ENCODE data around the gene ZNF594.

The ZNF594 gene

DNA sequence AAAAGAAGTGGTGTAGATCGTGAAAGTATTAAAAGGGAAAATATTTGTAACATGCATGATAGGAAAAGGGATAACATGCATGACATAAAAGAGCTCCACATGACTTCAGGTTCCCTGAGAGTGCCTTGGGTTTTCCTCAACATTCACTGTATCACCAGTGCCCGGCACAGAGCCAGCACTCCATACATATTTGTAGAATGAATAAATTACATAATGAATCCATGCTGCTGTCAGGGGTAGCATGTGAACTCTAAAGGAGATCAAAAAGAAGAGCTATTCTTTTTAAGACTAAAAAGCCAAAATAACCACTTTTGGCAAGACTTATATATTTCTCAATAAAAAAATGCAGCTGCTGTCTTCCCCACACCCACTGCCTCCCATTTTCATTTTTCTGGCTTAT lies 2.7 kb upstream of the ZNF594 start:
- Histone ChIP-seq H2BK120ac (ENCODE audit: low read depth, low read length) (no peak overlapping the region), H3K23ac (ENCODE audit: low read length) (no peak overlapping the region), H3K56ac (ENCODE audit: low read length) (no peak overlapping the region), H4K8ac (ENCODE audit: low read depth, low read length) (no peak overlapping the region), H3K4me1 (ENCODE audit: control insufficient read depth, low read depth, low read length) (no peaks in the 10 kb centered on the region), H3K4ac (ENCODE audit: low read depth, low read length) (no peak overlapping the region), H3K4me3 (ENCODE audit: low read length) (no peak overlapping the region), H3K9ac (ENCODE audit: low read length) (no peak overlapping the region), H3K36me3 (ENCODE audit: control insufficient read depth, insufficient read depth, low read length) (no peaks in the 10 kb centered on the region), H2AK5ac (ENCODE audit: low read length) (no peak overlapping the region), H3K79me1 (ENCODE audit: low read length) (peaks cover 4% of the 10 kb centered on the region), H3K27me3 (ENCODE audit: insufficient read depth, low read length, poor library complexity) (no peaks in the 10 kb centered on the region), H4K5ac (ENCODE audit: low read length) (no peak overlapping the region), H2BK15ac (replicated peaks; ENCODE audit: low read depth) (no peak overlapping the region), H3K18ac (ENCODE audit: low read length) (no peak overlapping the region), H2BK5ac (ENCODE audit: low read length) (no peak overlapping the region), H3K27ac (ENCODE audit: low read depth, low read length) (no peak overlapping the region), H3K4me2 (ENCODE audit: low read length) (no peak overlapping the region), H3K79me2 (ENCODE audit: control insufficient read depth, insufficient read depth, low read length) (no peaks in the 10 kb centered on the region)
- no peak for DNase-seq
- 100% methylated on average over 1 of the region's 2 CpGs for WGBS (ENCODE audit: extremely low coverage, insufficient coverage, low lambda C conversion rate)

DNA sequence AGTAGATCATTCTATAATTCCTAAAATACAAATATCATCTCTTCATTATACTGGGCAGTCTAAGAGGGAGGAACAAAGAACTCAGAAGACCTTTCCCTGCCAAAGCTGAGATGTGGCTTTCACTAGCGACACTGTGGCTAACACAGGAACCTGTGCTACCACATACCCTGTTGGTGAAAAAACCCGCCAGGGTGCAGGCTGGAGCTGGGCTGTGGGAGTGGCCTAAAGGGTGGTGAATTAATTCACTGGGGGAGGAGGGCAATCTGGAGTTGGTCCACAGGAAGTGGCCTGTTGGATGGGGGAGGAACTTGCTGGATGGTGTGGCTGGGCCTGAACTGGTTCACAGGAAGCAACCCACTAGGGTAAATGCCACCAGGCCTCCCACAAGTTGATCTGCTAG lies 7.4 kb downstream of the ZNF594 start:
- H3K4me2 ChIP-seq (ENCODE audit: low read length): no peak overlapping the region
- H3K4ac ChIP-seq (ENCODE audit: low read depth, low read length): no peak overlapping the region
- H3K18ac ChIP-seq (ENCODE audit: low read length): no peak overlapping the region
- no peaks in the 10 kb centered on the region for H3K4me1 ChIP-seq (ENCODE audit: control insufficient read depth, low read depth, low read length)
- H3K79me2 ChIP-seq (ENCODE audit: control insufficient read depth, insufficient read depth, low read length): no peaks in the 10 kb centered on the region
- H3K27ac ChIP-seq (ENCODE audit: low read depth, low read length): no peak overlapping the region
- H2BK120ac ChIP-seq (ENCODE audit: low read depth, low read length): no peak overlapping the region
- H3K4me3 ChIP-seq (ENCODE audit: low read length): peak overlapping the region; percentile 38
- H2BK5ac ChIP-seq (ENCODE audit: low read length): no peak overlapping the region
- H2BK15ac ChIP-seq (replicated peaks; ENCODE audit: low read depth): no peak overlapping the region
- no peak overlapping the region for H3K56ac ChIP-seq (ENCODE audit: low read length)
- no peak for DNase-seq
- no peak overlapping the region for H3K9ac ChIP-seq (ENCODE audit: low read length)
- H3K36me3 ChIP-seq (ENCODE audit: control insufficient read depth, insufficient read depth, low read length): peaks cover 11% of the 10 kb centered on the region
- H2AK5ac ChIP-seq (ENCODE audit: low read length): no peak overlapping the region
- H4K5ac ChIP-seq (ENCODE audit: low read length): no peak overlapping the region
- H3K27me3 ChIP-seq (ENCODE audit: insufficient read depth, low read length, poor library complexity): no peaks in the 10 kb centered on the region
- no CpG with 5 or more reads among the region's 2 CpGs for WGBS (ENCODE audit: extremely low coverage, insufficient coverage, low lambda C conversion rate)
- no peaks in the 10 kb centered on the region for H3K79me1 ChIP-seq (ENCODE audit: low read length)
- H4K8ac ChIP-seq (ENCODE audit: low read depth, low read length): no peak overlapping the region
- H3K23ac ChIP-seq (ENCODE audit: low read length): no peak overlapping the region

DNA sequence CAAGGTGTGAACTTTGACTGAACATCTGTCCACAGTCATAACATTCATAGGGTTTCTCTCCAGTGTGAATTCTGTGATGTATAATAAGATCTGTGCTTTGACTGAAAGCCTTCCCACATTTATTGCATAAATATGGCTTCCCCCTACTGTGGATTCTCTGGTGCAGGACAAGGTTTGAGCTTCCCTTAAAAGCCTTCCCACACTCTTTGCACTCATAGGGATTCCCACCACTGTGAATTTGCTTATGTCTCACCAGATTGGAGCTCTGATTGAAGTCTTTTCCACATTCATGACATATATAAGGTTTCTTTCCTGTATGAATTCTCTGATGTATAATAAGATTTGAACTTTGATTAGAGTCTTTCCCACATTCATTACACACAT lies 8.3 kb downstream of the ZNF594 start:
- no peak overlapping the region for H2BK120ac ChIP-seq (ENCODE audit: low read depth, low read length)
- no peak overlapping the region for H4K5ac ChIP-seq (ENCODE audit: low read length)
- no peak overlapping the region for H3K4me2 ChIP-seq (ENCODE audit: low read length)
- H2AK5ac ChIP-seq (ENCODE audit: low read length): no peak overlapping the region
- no peak overlapping the region for H3K4ac ChIP-seq (ENCODE audit: low read depth, low read length)
- no peak overlapping the region for H3K56ac ChIP-seq (ENCODE audit: low read length)
- no peak for DNase-seq
- H3K27me3 ChIP-seq (ENCODE audit: insufficient read depth, low read length, poor library complexity): no peaks in the 10 kb centered on the region
- peak overlapping the region; percentile 28 for H3K4me3 ChIP-seq (ENCODE audit: low read length)
- H3K9ac ChIP-seq (ENCODE audit: low read length): no peak overlapping the region
- peaks cover 11% of the 10 kb centered on the region for H3K36me3 ChIP-seq (ENCODE audit: control insufficient read depth, insufficient read depth, low read length)
- no peak overlapping the region for H2BK5ac ChIP-seq (ENCODE audit: low read length)
- no peak overlapping the region for H2BK15ac ChIP-seq (replicated peaks; ENCODE audit: low read depth)
- H3K27ac ChIP-seq (ENCODE audit: low read depth, low read length): no peak overlapping the region
- no peaks in the 10 kb centered on the region for H3K79me1 ChIP-seq (ENCODE audit: low read length)
- H3K4me1 ChIP-seq (ENCODE audit: control insufficient read depth, low read depth, low read length): no peaks in the 10 kb centered on the region
- H3K79me2 ChIP-seq (ENCODE audit: control insufficient read depth, insufficient read depth, low read length): no peaks in the 10 kb centered on the region
- H3K23ac ChIP-seq (ENCODE audit: low read length): no peak overlapping the region
- no peak overlapping the region for H4K8ac ChIP-seq (ENCODE audit: low read depth, low read length)
- H3K18ac ChIP-seq (ENCODE audit: low read length): no peak overlapping the region

DNA sequence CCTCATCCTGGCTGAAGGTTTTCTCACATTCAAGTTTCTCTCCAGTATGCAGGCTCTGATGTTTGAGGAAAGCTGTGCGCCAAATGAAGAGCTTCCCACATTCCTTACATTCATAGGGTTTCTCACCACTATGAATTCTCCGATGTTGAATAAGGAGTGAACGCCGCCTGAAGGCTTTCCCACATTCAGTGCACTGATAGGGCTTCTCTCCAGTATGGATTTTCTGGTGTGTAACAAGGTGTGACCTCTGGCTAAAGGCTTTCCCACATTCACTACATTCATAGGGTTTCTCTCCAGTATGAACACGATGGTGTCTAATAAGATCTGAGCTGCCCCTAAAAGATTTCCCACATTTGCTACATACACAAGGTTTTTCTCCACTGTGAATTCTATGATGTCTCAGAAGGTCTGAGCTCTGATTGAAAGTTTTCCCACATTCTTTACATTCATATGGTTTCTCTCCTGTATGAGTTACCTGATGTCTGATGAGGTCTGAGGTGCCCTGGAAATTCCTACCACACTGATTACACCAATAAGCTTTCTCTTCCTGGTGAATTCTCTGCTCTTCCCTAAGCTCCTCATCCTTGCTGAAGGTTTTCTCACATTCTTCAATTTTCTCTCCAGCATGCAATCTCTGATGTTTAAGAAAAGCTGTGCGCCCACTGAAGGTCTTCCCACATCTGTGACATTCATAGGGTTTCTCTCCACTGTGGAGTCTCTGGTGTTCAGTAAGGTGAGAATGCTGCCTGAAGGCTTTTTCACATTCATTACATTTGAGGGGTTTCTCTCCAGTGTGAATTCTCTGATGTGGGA lies 8.9 kb downstream of the ZNF594 start:
- H3K79me1 ChIP-seq (ENCODE audit: low read length): no peaks in the 10 kb centered on the region
- no peaks in the 10 kb centered on the region for H3K4me1 ChIP-seq (ENCODE audit: control insufficient read depth, low read depth, low read length)
- no peak overlapping the region for H4K8ac ChIP-seq (ENCODE audit: low read depth, low read length)
- DNase-seq: no peak
- H3K18ac ChIP-seq (ENCODE audit: low read length): no peak overlapping the region
- H3K36me3 ChIP-seq (ENCODE audit: control insufficient read depth, insufficient read depth, low read length): peaks cover 11% of the 10 kb centered on the region
- no peak overlapping the region for H2BK5ac ChIP-seq (ENCODE audit: low read length)
- no peak overlapping the region for H2AK5ac ChIP-seq (ENCODE audit: low read length)
- H2BK15ac ChIP-seq (replicated peaks; ENCODE audit: low read depth): no peak overlapping the region
- no peak overlapping the region for H3K4ac ChIP-seq (ENCODE audit: low read depth, low read length)
- no peak overlapping the region for H3K9ac ChIP-seq (ENCODE audit: low read length)
- H3K27me3 ChIP-seq (ENCODE audit: insufficient read depth, low read length, poor library complexity): no peaks in the 10 kb centered on the region
- H3K23ac ChIP-seq (ENCODE audit: low read length): no peak overlapping the region
- H2BK120ac ChIP-seq (ENCODE audit: low read depth, low read length): no peak overlapping the region
- H3K4me3 ChIP-seq (ENCODE audit: low read length): peak overlapping the region; percentile 33
- no peak overlapping the region for H3K56ac ChIP-seq (ENCODE audit: low read length)
- no peaks in the 10 kb centered on the region for H3K79me2 ChIP-seq (ENCODE audit: control insufficient read depth, insufficient read depth, low read length)
- WGBS (ENCODE audit: extremely low coverage, insufficient coverage, low lambda C conversion rate): no CpG with 5 or more reads among the region's 6 CpGs
- H3K27ac ChIP-seq (ENCODE audit: low read depth, low read length): no peak overlapping the region
- H4K5ac ChIP-seq (ENCODE audit: low read length): no peak overlapping the region
- no peak overlapping the region for H3K4me2 ChIP-seq (ENCODE audit: low read length)

DNA sequence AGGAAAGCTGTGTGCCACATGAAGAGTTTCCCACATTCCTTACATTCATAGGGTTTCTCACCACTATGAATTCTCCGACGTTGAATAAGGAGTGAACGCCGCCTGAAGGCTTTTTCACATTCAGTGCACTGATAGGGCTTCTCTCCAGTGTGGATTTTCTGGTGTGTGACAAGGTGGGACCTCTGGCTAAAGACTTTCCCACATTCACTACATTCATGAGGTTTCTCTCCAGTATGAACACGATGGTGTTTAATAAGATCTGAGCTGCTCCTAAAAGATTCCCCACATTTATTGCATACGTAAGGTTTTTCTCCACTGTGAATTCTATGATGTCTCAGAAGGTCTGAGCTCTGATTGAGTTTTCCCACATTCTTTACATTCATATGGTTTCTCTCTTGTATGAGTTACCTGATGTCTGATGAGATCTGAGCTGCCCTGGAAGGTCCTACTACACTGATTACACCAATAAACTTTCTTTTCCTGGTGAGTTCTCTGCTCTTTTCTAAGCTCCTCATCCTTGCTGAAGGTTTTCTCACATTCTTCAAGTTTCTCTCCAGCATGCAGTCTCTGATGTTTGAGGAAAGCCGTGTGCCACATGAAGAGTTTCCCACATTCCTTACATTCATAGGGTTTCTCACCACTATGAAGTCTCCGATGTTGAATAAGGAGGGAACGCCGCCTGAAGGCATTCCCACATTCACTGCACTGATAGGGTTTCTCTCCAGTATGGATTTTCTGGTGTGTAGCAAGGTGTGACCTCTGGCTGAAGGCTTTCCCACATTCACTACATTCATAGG lies 10.0 kb downstream of the ZNF594 start:
- H3K27me3 ChIP-seq (ENCODE audit: insufficient read depth, low read length, poor library complexity): no peaks in the 10 kb centered on the region
- no peak overlapping the region for H2BK120ac ChIP-seq (ENCODE audit: low read depth, low read length)
- no peak overlapping the region for H3K56ac ChIP-seq (ENCODE audit: low read length)
- DNase-seq: no peak
- H3K18ac ChIP-seq (ENCODE audit: low read length): no peak overlapping the region
- no peak overlapping the region for H4K8ac ChIP-seq (ENCODE audit: low read depth, low read length)
- H4K5ac ChIP-seq (ENCODE audit: low read length): no peak overlapping the region
- no peak overlapping the region for H3K27ac ChIP-seq (ENCODE audit: low read depth, low read length)
- H3K36me3 ChIP-seq (ENCODE audit: control insufficient read depth, insufficient read depth, low read length): peaks cover 11% of the 10 kb centered on the region
- no CpG with 5 or more reads among the region's 10 CpGs for WGBS (ENCODE audit: extremely low coverage, insufficient coverage, low lambda C conversion rate)
- no peaks in the 10 kb centered on the region for H3K4me1 ChIP-seq (ENCODE audit: control insufficient read depth, low read depth, low read length)
- no peaks in the 10 kb centered on the region for H3K79me1 ChIP-seq (ENCODE audit: low read length)
- no peak overlapping the region for H2BK15ac ChIP-seq (replicated peaks; ENCODE audit: low read depth)
- no peak overlapping the region for H2AK5ac ChIP-seq (ENCODE audit: low read length)
- H3K9ac ChIP-seq (ENCODE audit: low read length): no peak overlapping the region
- peak overlapping the region; percentile 33 for H3K4me3 ChIP-seq (ENCODE audit: low read length)
- no peak overlapping the region for H3K4me2 ChIP-seq (ENCODE audit: low read length)
- no peaks in the 10 kb centered on the region for H3K79me2 ChIP-seq (ENCODE audit: control insufficient read depth, insufficient read depth, low read length)
- no peak overlapping the region for H3K4ac ChIP-seq (ENCODE audit: low read depth, low read length)
- no peak overlapping the region for H3K23ac ChIP-seq (ENCODE audit: low read length)
- no peak overlapping the region for H2BK5ac ChIP-seq (ENCODE audit: low read length)

All from mesendoderm (in vitro differentiated cells).